ENCODE measurements around the gene ZNRD2. TPM values are rescaled to one million over a fixed set of nuclear protein-coding genes. Genes with fewer than 3 reads are reported as not detected.

The ZNRD2 gene
- total RNA-seq, 1 experiment from 2014 or later = 137 TPM

Small RNA genes lying within 50 kb of the gene (small RNA-seq; reads per million reads assigned to genes)
- not detected for gene AP001362.1

Other genes starting within 250 kb of the ZNRD2 start
- 43.7 and 50.8 TPM in 2 replicates for gene DPF2, start 236.6 kb upstream of the ZNRD2 start, total RNA-seq (2014; rRNA removed; shearing (Covaris generic))
- 0.40 and 0.51 TPM in 2 replicates for gene TIGD3, start 215.7 kb upstream of the ZNRD2 start, total RNA-seq (2014; rRNA removed; shearing (Covaris generic))
- gene SLC25A45, start 187.8 kb upstream of the ZNRD2 start, total RNA-seq (2014; rRNA removed; shearing (Covaris generic)) = 1.4 and 1.9 TPM in 2 replicates
- gene FRMD8, start 183.8 kb upstream of the ZNRD2 start, total RNA-seq (2014; rRNA removed; shearing (Covaris generic)) = 26.4 and 32.1 TPM in 2 replicates
- gene NEAT1, start 147.7 kb upstream of the ZNRD2 start, total RNA-seq (2014; rRNA removed; shearing (Covaris generic)) = 7.9 and 12.9 TPM in 2 replicates
- 433 and 571 TPM in 2 replicates for gene MALAT1, start 71.4 kb upstream of the ZNRD2 start, total RNA-seq (2014; rRNA removed; shearing (Covaris generic))
- gene SCYL1, start 45.4 kb upstream of the ZNRD2 start, total RNA-seq (2014; rRNA removed; shearing (Covaris generic)) = 66.6 and 67.0 TPM in 2 replicates
- gene LTBP3, start 12.1 kb upstream of the ZNRD2 start, total RNA-seq (2014; rRNA removed; shearing (Covaris generic)) = 6.2 and 6.5 TPM in 2 replicates
- gene FAM89B, start 2.1 kb downstream of the ZNRD2 start, total RNA-seq (2014; rRNA removed; shearing (Covaris generic)) = 34.6 and 45.1 TPM in 2 replicates
- 65.5 and 74.4 TPM in 2 replicates for gene EHBP1L1, start 5.6 kb downstream of the ZNRD2 start, total RNA-seq (2014; rRNA removed; shearing (Covaris generic))
- gene KCNK7, start 25.3 kb downstream of the ZNRD2 start, total RNA-seq (2014; rRNA removed; shearing (Covaris generic)) = not detected in 2 replicates
- 43.7 and 60.3 TPM in 2 replicates for gene MAP3K11, start 43.7 kb downstream of the ZNRD2 start, total RNA-seq (2014; rRNA removed; shearing (Covaris generic))
- 41.8 and 53.5 TPM in 2 replicates for gene PCNX3, start 45.3 kb downstream of the ZNRD2 start, total RNA-seq (2014; rRNA removed; shearing (Covaris generic))
- 19.2 and 21.7 TPM in 2 replicates for gene SIPA1, start 67.6 kb downstream of the ZNRD2 start, total RNA-seq (2014; rRNA removed; shearing (Covaris generic))
- gene RELA, start 92.4 kb downstream of the ZNRD2 start, total RNA-seq (2014; rRNA removed; shearing (Covaris generic)) = 31.7 and 55.4 TPM in 2 replicates
- gene KAT5, start 141.8 kb downstream of the ZNRD2 start, total RNA-seq (2014; rRNA removed; shearing (Covaris generic)) = 64.0 and 80.6 TPM in 2 replicates
- gene RNASEH2C, start 150.3 kb downstream of the ZNRD2 start, total RNA-seq (2014; rRNA removed; shearing (Covaris generic)) = 29.8 and 39.7 TPM in 2 replicates
- gene AP5B1, start 210.5 kb downstream of the ZNRD2 start, total RNA-seq (2014; rRNA removed; shearing (Covaris generic)) = 10.3 and 13.6 TPM in 2 replicates
- gene OVOL1, start 216.6 kb downstream of the ZNRD2 start, total RNA-seq (2014; rRNA removed; shearing (Covaris generic)) = not detected in 2 replicates